Type B pancreatic cell (in vitro differentiated cells): ENCODE measurements around the gene LRMDA. TPM values are rescaled to one million over a fixed set of nuclear protein-coding genes. Genes with fewer than 3 reads are reported as not detected.

Experiments
- DNase-seq: peaks from one replicate; pipeline ENCODE4 v3.0.0; 2021; ENCODE audit warnings: mixed read lengths; ENCODE audit not compliant: unreplicated experiment; ENCODE audit errors: extremely low spot score
- H3K27ac Mint-ChIP-seq: 2 replicates; pipeline ENCODE4 v1.8.0; 2021; ENCODE audit warnings: mild to moderate bottlenecking, mixed read lengths
- H3K27me3 Mint-ChIP-seq: 2 replicates; pipeline ENCODE4 v1.8.0; 2021; ENCODE audit warnings: mixed read lengths
- H3K36me3 Mint-ChIP-seq: 2 replicates; pipeline ENCODE4 v1.8.0; 2021; ENCODE audit warnings: mixed read lengths
- H3K4me1 Mint-ChIP-seq: one replicate; pipeline ENCODE4 v1.8.0; 2021; ENCODE audit warnings: mixed read lengths; ENCODE audit not compliant: unreplicated experiment
- H3K4me3 Mint-ChIP-seq: 2 replicates; pipeline ENCODE4 v1.8.0; 2021; ENCODE audit warnings: mild to moderate bottlenecking, mixed read lengths
- H3K9me3 Mint-ChIP-seq: 2 replicates; pipeline ENCODE4 v1.8.0; 2021; ENCODE audit warnings: mixed read lengths
- CTCF ChIP-seq: fragments of 200-600 bp; sonication (generic); conservative IDR thresholded peaks from 2 replicates; pipeline ENCODE4 v1.5.0; 2021; ENCODE audit warnings: antibody characterized with exemption, mild to moderate bottlenecking
- total RNA-seq: library from RNA; stranded (reverse); gene quantifications from 2 replicates; pipeline ENCODE4 v1.2.1, GENCODE V29; 2021; ENCODE audit warnings: low replicate concordance

The LRMDA gene
- total RNA-seq, 1 donor from 2014 or later, result 2.0 TPM

- H3K27ac Mint-ChIP-seq, result no peak overlapping the region
- DNase-seq, result no peak
- H3K9me3 Mint-ChIP-seq, result peaks cover 5% of the 10 kb centered on the region
- H3K27me3 Mint-ChIP-seq, result peaks cover 3% of the 10 kb centered on the region
- no peak overlapping the region for H3K4me3 Mint-ChIP-seq
- H3K4me1 Mint-ChIP-seq, result peaks cover 3% of the 10 kb centered on the region
- peaks cover 4% of the 10 kb centered on the region for H3K36me3 Mint-ChIP-seq
- TF ChIP-seq CTCF, result no peak
These were observed 972.5 kb downstream of the LRMDA start for GRCh38 chr10:76403912-76404311.

GRCh38 chr10:76404531-76404930, 973.1 kb downstream of the LRMDA start:
- no peak overlapping the region for H3K4me3 Mint-ChIP-seq
- H3K4me1 Mint-ChIP-seq, result peaks cover 3% of the 10 kb centered on the region
- no peak overlapping the region for H3K27ac Mint-ChIP-seq
- no peak for DNase-seq
- peaks cover 4% of the 10 kb centered on the region for H3K36me3 Mint-ChIP-seq
- no peak for TF ChIP-seq CTCF
- H3K9me3 Mint-ChIP-seq, result peaks cover 5% of the 10 kb centered on the region
- H3K27me3 Mint-ChIP-seq, result peaks cover 3% of the 10 kb centered on the region

DNA sequence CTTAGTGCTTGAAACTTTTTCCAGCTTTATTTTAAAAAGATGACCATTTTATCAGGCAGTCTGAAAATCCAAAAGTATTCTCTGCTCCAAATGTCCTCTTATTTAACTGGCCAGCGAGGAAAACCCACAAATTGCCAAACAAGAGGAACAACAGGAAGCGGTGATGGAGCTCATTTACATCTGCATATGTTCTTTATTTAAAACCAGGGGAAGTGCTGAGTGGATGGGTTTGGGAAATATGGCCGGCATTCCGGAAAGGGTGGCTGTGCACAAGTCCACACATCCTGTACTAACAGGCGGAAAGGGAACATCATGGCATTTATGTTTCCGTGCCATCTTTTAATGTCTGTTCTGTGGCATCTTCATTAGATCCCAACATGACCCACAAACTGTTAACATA, 974.5 kb downstream of the LRMDA start:
- Mint-ChIP-seq H3K36me3 (no peaks in the 10 kb centered on the region), H3K4me1 (peaks cover 3% of the 10 kb centered on the region), H3K4me3 (no peak overlapping the region), H3K27ac (no peak overlapping the region), H3K27me3 (no peaks in the 10 kb centered on the region), H3K9me3 (peaks cover 5% of the 10 kb centered on the region)
- TF ChIP-seq CTCF, result no peak
- no peak for DNase-seq

DNA sequence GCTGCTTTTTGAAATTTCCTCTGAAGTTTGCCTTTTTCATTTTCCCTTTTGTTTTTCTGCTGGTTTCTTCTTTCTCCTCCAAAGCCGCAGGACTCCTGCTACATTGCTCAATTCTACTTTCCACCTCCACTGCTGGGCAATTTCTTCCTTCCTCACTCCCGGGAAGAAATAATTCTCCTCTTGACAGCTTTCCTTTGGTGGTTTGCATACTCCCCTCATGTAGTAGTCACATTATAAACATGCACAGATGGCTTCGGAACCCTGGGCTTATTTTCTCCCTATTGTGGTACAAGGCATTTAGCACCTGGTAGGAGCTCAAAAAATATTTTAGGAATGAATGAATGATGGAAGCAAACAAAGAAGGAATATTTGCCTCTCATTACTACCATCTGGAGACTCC, 977.2 kb downstream of the LRMDA start:
- no peak for DNase-seq
- H3K4me1 Mint-ChIP-seq, result peaks cover 3% of the 10 kb centered on the region
- H3K36me3 Mint-ChIP-seq, result no peaks in the 10 kb centered on the region
- no peak overlapping the region for H3K4me3 Mint-ChIP-seq
- H3K27ac Mint-ChIP-seq, result no peak overlapping the region
- peaks cover 7% of the 10 kb centered on the region for H3K27me3 Mint-ChIP-seq
- TF ChIP-seq CTCF, result no peak
- peaks cover 10% of the 10 kb centered on the region for H3K9me3 Mint-ChIP-seq

- Mint-ChIP-seq H3K27me3 (peaks cover 7% of the 10 kb centered on the region), H3K27ac (no peak overlapping the region)
- DNase-seq, result no peak
These were observed 980.5 kb downstream of the LRMDA start for GRCh38 chr10:76411729-76412435.

More at GRCh38 chr10:76411729-76412435, 980.5 kb downstream of the LRMDA start:
- Mint-ChIP-seq H3K4me1 (peaks cover 3% of the 10 kb centered on the region), H3K36me3 (no peaks in the 10 kb centered on the region), H3K4me3 (no peak overlapping the region), H3K9me3 (peaks cover 5% of the 10 kb centered on the region)
- TF ChIP-seq CTCF, result no peak
